ENCODE data around the gene CRELD2. TPM values are rescaled to one million over a fixed set of nuclear protein-coding genes. Genes with fewer than 3 reads are reported as not detected.

The CRELD2 gene
- total and polyA plus RNA-seq, 2 of the 13 experiments (the other 11 are each of a cell fraction or from before 2014, with no cell fraction given): 17.2 to 44.7 TPM

- TF ChIP-seq HNRNPLL (IDR thresholded peaks at IDR 0.05; ENCODE audit: low read depth, low read length, poor library complexity, severe bottlenecking) (no peak), ZMAT5 (CRISPR knock-in tag; IDR thresholded peaks at IDR 0.05; ENCODE audit: borderline replicate concordance, low read depth) (no peak), REL (CRISPR knock-in tag; conservative IDR thresholded peaks at IDR 0.05) (no peak), KLF11 (CRISPR knock-in tag; IDR thresholded peaks at IDR 0.05) (no peak), TMF1 (CRISPR knock-in tag; IDR thresholded peaks at IDR 0.05; ENCODE audit: low read depth) (no peak), ATAD3A (CRISPR knock-in tag; IDR thresholded peaks at IDR 0.05) (no peak), ELF3 (CRISPR knock-in tag; IDR thresholded peaks at IDR 0.05) (peak; percentile 63; the same call in 1 of the 2 replicates), TSC22D2 (CRISPR knock-in tag; IDR thresholded peaks at IDR 0.05; ENCODE audit: borderline replicate concordance) (no peak), ZZZ3 (CRISPR knock-in tag; IDR thresholded peaks at IDR 0.05; ENCODE audit: borderline replicate concordance) (no peak), ATF7-NPFF (CRISPR knock-in tag; IDR thresholded peaks at IDR 0.05; ENCODE audit: low read depth) (no peak), THYN1 (CRISPR knock-in tag; IDR thresholded peaks at IDR 0.05; ENCODE audit: borderline replicate concordance, low read depth) (no peak), TOE1 (CRISPR knock-in tag; IDR thresholded peaks at IDR 0.05) (no peak), ZNF616 (CRISPR knock-in tag; IDR thresholded peaks at IDR 0.05; ENCODE audit: low read depth) (no peak), FOXA3 (CRISPR knock-in tag; IDR thresholded peaks at IDR 0.05) (no peak), TAF1 (CRISPR knock-in tag; IDR thresholded peaks at IDR 0.05) (0 out of 2 replicates have a peak, but pooled peaks have one; percentile 15), NFYB (CRISPR knock-in tag; IDR thresholded peaks at IDR 0.05) (no peak), MTF1 (CRISPR knock-in tag; IDR thresholded peaks at IDR 0.05) (no peak), FOXP1 (IDR thresholded peaks at IDR 0.05) (no peak), FOXP1 (CRISPR knock-in tag; IDR thresholded peaks at IDR 0.05) (no peak), ZFP1 (CRISPR knock-in tag; IDR thresholded peaks at IDR 0.05) (no peak), ZNF749 (CRISPR knock-in tag; IDR thresholded peaks at IDR 0.05; ENCODE audit: borderline replicate concordance) (no peak), ZNF18 (CRISPR knock-in tag; IDR thresholded peaks at IDR 0.05; ENCODE audit: insufficient replicate concordance) (no peak), ZNF720 (CRISPR knock-in tag; IDR thresholded peaks at IDR 0.05) (no peak), NKX3-1 (CRISPR knock-in tag; IDR thresholded peaks at IDR 0.05) (no peak), ZBTB8A (CRISPR knock-in tag; IDR thresholded peaks at IDR 0.05; ENCODE audit: borderline replicate concordance, low read depth) (no peak), TFDP1 (CRISPR knock-in tag; IDR thresholded peaks at IDR 0.05; ENCODE audit: borderline replicate concordance) (no peak), TBP (CRISPR knock-in tag; IDR thresholded peaks at IDR 0.05) (no peak), TGIF2 (CRISPR knock-in tag; IDR thresholded peaks at IDR 0.05) (0 out of 2 replicates have a peak, but pooled peaks have one; percentile 41), ZNF552 (CRISPR knock-in tag; IDR thresholded peaks at IDR 0.05; ENCODE audit: borderline replicate concordance) (no peak)
These were observed 12.4 kb downstream of the CRELD2 start (continued) for GRCh38 chr22:49930596-49931412.

Measured in HepG2 (cell line).